Measurements from ENCODE around the gene ACTL6B. TPM values are rescaled to one million over a fixed set of nuclear protein-coding genes. Genes with fewer than 3 reads are reported as not detected.

Gene ACTL6B
- total and polyA plus RNA-seq, 9 of the 15 experiments (the other 6 are each of a cell fraction or from before 2014, with no cell fraction given), result not detected

DNA sequence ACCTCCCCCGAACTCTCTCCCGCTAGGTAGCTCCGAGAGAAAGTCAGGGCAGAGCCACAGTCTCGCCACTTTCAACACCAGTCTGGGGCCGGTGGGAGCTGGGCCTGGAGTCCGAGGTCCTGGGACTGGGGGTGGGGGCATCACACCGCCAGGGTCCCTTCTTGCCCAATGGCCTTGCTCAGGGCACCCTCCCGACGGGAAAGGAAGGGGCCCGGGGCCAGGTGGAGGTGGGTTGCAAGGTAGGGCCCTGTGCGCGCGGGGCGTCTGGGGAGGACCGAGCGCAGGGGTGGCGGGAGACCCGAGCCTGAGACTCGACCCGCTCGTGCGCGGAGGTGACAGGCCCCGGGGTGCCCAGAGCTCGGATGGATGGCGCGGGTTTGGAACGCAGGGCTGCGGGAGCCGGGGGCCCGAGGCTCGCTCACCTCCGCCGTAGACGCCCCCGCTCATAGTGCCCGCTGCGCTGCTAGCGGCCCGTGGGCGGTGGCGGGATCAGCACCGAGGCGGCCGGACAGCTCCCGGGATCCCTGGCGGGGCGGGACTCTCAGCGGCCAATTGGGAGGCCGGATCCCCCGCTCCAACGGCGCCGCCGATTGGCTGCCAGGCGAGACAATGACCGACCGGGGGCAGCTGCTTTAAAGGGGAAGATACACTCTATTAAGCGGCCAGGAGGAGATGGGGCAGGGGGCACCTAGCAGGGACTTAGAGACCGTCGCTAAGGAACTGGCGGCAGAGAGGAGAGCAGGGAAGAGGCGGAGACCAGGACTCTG is at the start of gene ACTL6B (continued):
- TF ChIP-seq, protein P1, sequence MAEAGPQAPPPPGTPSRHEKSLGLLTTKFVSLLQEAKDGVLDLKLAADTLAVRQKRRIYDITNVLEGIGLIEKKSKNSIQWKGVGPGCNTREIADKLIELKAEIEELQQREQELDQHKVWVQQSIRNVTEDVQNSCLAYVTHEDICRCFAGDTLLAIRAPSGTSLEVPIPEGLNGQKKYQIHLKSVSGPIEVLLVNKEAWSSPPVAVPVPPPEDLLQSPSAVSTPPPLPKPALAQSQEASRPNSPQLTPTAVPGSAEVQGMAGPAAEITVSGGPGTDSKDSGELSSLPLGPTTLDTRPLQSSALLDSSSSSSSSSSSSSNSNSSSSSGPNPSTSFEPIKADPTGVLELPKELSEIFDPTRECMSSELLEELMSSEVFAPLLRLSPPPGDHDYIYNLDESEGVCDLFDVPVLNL (CRISPR knock-in tag; IDR thresholded peaks at IDR 0.05; ENCODE audit: low read depth), result peak; percentile 90
- TF ChIP-seq, protein P2, sequence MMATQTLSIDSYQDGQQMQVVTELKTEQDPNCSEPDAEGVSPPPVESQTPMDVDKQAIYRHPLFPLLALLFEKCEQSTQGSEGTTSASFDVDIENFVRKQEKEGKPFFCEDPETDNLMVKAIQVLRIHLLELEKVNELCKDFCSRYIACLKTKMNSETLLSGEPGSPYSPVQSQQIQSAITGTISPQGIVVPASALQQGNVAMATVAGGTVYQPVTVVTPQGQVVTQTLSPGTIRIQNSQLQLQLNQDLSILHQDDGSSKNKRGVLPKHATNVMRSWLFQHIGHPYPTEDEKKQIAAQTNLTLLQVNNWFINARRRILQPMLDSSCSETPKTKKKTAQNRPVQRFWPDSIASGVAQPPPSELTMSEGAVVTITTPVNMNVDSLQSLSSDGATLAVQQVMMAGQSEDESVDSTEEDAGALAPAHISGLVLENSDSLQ (IDR thresholded peaks at IDR 0.05), result peak; percentile 26; the same call in 1 of the 2 replicates
- TF ChIP-seq RB1 (IDR thresholded peaks at IDR 0.05; ENCODE audit: low read depth) (peak; percentile 99), MCM2 (IDR thresholded peaks at IDR 0.05; ENCODE audit: low read depth) (no peak), NFIX (CRISPR knock-in tag; IDR thresholded peaks at IDR 0.05; ENCODE audit: low read depth) (no peak), CBX1 (IDR thresholded peaks at IDR 0.05; ENCODE audit: low read depth) (no peak), ZBTB7A (IDR thresholded peaks at IDR 0.05; ENCODE audit: borderline replicate concordance, control insufficient read depth, low read depth, low read length) (peak; percentile 49; the same call in 1 of the 2 replicates), TEAD4 (IDR thresholded peaks at IDR 0.05; ENCODE audit: low read length) (no peak), TEAD4 (CRISPR knock-in tag; IDR thresholded peaks at IDR 0.05; ENCODE audit: borderline replicate concordance) (peak; percentile 86), NCOA2 (IDR thresholded peaks at IDR 0.05; ENCODE audit: partially characterized antibody in 2 of 2) (no peak)
- TF ChIP-seq, protein P3, sequence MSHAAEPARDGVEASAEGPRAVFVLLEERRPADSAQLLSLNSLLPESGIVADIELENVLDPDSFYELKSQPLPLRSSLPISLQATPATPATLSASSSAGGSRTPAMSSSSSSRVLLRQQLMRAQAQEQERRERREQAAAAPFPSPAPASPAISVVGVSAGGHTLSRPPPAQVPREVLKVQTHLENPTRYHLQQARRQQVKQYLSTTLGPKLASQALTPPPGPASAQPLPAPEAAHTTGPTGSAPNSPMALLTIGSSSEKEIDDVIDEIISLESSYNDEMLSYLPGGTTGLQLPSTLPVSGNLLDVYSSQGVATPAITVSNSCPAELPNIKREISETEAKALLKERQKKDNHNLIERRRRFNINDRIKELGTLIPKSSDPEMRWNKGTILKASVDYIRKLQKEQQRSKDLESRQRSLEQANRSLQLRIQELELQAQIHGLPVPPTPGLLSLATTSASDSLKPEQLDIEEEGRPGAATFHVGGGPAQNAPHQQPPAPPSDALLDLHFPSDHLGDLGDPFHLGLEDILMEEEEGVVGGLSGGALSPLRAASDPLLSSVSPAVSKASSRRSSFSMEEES (CRISPR knock-in tag; IDR thresholded peaks at IDR 0.05), result no peak
- TF ChIP-seq, protein P4, sequence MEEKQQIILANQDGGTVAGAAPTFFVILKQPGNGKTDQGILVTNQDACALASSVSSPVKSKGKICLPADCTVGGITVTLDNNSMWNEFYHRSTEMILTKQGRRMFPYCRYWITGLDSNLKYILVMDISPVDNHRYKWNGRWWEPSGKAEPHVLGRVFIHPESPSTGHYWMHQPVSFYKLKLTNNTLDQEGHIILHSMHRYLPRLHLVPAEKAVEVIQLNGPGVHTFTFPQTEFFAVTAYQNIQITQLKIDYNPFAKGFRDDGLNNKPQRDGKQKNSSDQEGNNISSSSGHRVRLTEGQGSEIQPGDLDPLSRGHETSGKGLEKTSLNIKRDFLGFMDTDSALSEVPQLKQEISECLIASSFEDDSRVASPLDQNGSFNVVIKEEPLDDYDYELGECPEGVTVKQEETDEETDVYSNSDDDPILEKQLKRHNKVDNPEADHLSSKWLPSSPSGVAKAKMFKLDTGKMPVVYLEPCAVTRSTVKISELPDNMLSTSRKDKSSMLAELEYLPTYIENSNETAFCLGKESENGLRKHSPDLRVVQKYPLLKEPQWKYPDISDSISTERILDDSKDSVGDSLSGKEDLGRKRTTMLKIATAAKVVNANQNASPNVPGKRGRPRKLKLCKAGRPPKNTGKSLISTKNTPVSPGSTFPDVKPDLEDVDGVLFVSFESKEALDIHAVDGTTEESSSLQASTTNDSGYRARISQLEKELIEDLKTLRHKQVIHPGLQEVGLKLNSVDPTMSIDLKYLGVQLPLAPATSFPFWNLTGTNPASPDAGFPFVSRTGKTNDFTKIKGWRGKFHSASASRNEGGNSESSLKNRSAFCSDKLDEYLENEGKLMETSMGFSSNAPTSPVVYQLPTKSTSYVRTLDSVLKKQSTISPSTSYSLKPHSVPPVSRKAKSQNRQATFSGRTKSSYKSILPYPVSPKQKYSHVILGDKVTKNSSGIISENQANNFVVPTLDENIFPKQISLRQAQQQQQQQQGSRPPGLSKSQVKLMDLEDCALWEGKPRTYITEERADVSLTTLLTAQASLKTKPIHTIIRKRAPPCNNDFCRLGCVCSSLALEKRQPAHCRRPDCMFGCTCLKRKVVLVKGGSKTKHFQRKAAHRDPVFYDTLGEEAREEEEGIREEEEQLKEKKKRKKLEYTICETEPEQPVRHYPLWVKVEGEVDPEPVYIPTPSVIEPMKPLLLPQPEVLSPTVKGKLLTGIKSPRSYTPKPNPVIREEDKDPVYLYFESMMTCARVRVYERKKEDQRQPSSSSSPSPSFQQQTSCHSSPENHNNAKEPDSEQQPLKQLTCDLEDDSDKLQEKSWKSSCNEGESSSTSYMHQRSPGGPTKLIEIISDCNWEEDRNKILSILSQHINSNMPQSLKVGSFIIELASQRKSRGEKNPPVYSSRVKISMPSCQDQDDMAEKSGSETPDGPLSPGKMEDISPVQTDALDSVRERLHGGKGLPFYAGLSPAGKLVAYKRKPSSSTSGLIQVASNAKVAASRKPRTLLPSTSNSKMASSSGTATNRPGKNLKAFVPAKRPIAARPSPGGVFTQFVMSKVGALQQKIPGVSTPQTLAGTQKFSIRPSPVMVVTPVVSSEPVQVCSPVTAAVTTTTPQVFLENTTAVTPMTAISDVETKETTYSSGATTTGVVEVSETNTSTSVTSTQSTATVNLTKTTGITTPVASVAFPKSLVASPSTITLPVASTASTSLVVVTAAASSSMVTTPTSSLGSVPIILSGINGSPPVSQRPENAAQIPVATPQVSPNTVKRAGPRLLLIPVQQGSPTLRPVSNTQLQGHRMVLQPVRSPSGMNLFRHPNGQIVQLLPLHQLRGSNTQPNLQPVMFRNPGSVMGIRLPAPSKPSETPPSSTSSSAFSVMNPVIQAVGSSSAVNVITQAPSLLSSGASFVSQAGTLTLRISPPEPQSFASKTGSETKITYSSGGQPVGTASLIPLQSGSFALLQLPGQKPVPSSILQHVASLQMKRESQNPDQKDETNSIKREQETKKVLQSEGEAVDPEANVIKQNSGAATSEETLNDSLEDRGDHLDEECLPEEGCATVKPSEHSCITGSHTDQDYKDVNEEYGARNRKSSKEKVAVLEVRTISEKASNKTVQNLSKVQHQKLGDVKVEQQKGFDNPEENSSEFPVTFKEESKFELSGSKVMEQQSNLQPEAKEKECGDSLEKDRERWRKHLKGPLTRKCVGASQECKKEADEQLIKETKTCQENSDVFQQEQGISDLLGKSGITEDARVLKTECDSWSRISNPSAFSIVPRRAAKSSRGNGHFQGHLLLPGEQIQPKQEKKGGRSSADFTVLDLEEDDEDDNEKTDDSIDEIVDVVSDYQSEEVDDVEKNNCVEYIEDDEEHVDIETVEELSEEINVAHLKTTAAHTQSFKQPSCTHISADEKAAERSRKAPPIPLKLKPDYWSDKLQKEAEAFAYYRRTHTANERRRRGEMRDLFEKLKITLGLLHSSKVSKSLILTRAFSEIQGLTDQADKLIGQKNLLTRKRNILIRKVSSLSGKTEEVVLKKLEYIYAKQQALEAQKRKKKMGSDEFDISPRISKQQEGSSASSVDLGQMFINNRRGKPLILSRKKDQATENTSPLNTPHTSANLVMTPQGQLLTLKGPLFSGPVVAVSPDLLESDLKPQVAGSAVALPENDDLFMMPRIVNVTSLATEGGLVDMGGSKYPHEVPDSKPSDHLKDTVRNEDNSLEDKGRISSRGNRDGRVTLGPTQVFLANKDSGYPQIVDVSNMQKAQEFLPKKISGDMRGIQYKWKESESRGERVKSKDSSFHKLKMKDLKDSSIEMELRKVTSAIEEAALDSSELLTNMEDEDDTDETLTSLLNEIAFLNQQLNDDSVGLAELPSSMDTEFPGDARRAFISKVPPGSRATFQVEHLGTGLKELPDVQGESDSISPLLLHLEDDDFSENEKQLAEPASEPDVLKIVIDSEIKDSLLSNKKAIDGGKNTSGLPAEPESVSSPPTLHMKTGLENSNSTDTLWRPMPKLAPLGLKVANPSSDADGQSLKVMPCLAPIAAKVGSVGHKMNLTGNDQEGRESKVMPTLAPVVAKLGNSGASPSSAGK (IDR thresholded peaks at IDR 0.05), result no peak

Data from K562 (cell line).